ENCODE data around the gene XYLT1. TPM values are rescaled to one million over a fixed set of nuclear protein-coding genes. Genes with fewer than 3 reads are reported as not detected.

XYLT1 gene
- total and polyA plus RNA-seq, 2 of the 8 experiments (the other 6 are each of a cell fraction or from before 2014, with no cell fraction given): 6.6 to 25.4 TPM

- TF ChIP-seq RXRA (IDR thresholded peaks at IDR 0.05; ENCODE audit: insufficient read depth, low read depth, low read length) (no peak), HDAC6 (IDR thresholded peaks at IDR 0.05; ENCODE audit: low read depth, low read length) (no peak), ZNF274 (IDR thresholded peaks at IDR 0.05; ENCODE audit: borderline replicate concordance, extremely low read depth, low read length) (no peak), POLR2AphosphoS5 (IDR thresholded peaks at IDR 0.05; ENCODE audit: low read depth, low read length) (no peak), CHD2 (IDR thresholded peaks at IDR 0.05; ENCODE audit: low read length) (no peak), NRF1 (IDR thresholded peaks at IDR 0.05; ENCODE audit: low read depth, low read length) (no peak)
Measured at GRCh38 chr16:17471719-17472461, 1.1 kb upstream of the XYLT1 start (continued).

Data from H1 (cell line).